Body of pancreas (tissue), 4 donors: ENCODE results near the gene TLCD2. TPM values are rescaled to one million over a fixed set of nuclear protein-coding genes. Genes with fewer than 3 reads are reported as not detected.
"Not testable (repeated sequence)": the region's sequence is repeated elsewhere in the genome, so short reads cannot be mapped to it uniquely, and the experiment has no call there.

Experiments used
- ATAC-seq: fragments of 150-250 bp; one replicate; pipeline ENCODE4 v1.9.1; 2016
- DNase-seq, 4 donors: peaks; one replicate each; pipeline ENCODE4 v3.0.0-alpha.2; 2019
- H3K27ac ChIP-seq, 4 donors: fragments of 200-600 bp; sonication (generic); 1 replicate in 3 of 4; 2 replicates in 1 of 4; pipeline versions ENCODE4 v1.5.1 to v1.6.1; 2016 to 2019; ENCODE audit warnings: mild to moderate bottlenecking in 1 of 4, mixed read lengths in 1 of 4, moderate library complexity in 1 of 4
- H3K27me3 ChIP-seq, 2 donors: fragments of 200-600 bp; sonication (generic); one replicate each; pipeline ENCODE4 v1.6.0; 2016; ENCODE audit warnings: mild to moderate bottlenecking in 1 of 2
- H3K36me3 ChIP-seq, 2 donors: fragments of 200-600 bp; sonication (generic); replicated peaks in 1 of 2; 2 replicates each; pipeline ENCODE4 v1.5.1; 2016; ENCODE audit warnings: low read depth in 2 of 2; ENCODE audit not compliant: insufficient read depth in 1 of 2
- H3K4me1 ChIP-seq: fragments of 200-600 bp; sonication (generic); one replicate; pipeline ENCODE4 v1.6.0; 2016
- H3K4me3 ChIP-seq, 2 donors: fragments of 200-600 bp; sonication (generic); 1 replicate in 1 of 2; 2 replicates in 1 of 2; pipeline ENCODE4 v1.5.1; 2016 to 2019
- H3K9me3 ChIP-seq, 3 donors: fragments of 200-600 bp; sonication (generic); 1 replicate in 2 of 3; 2 replicates in 1 of 3; pipeline ENCODE4 v1.5.1; 2016
- CTCF ChIP-seq, 7 experiments: fragments of 450-650 bp in 4 of 7; fragments of 200-600 bp in 3 of 7; sonication (generic) in 3 of 7; IDR thresholded peaks; one replicate each; pipeline ENCODE4 v1.5.1; 2016 to 2019; ENCODE audit warnings: antibody characterized with exemption in 7 of 7
- POLR2A ChIP-seq, 3 donors: fragments of 450-650 bp; IDR thresholded peaks; one replicate each; pipeline ENCODE4 v1.6.1; 2016; ENCODE audit warnings: antibody characterized with exemption in 3 of 3, mild to moderate bottlenecking in 2 of 3
- WGBS, 2 donors: methylation state at CpG; one replicate each; pipeline ENCODE4 v1.1.5; 2017; 5-methylcytosine and 5-hydroxymethylcytosine counted together
- intact Hi-C: fragments of 100-400 bp; cut with DNase I; formaldehyde crosslinking; loops from one replicate; pipeline ENCODE4 v1.15.1; 2023
- total RNA-seq, 2 donors: library from RNA; depleted of rRNA; stranded (reverse); fragments of >200 nt; gene quantifications; one replicate each; pipeline ENCODE4 v1.1.0, GENCODE V29; 2016

Gene TLCD2
- total RNA-seq, 2 donors from 2014 or later, result 1.6 to 2.6 TPM

- intact Hi-C loops, result no loop called here
- H3K4me3 ChIP-seq, result no peak overlapping the region
- ATAC-seq (no peak), DNase-seq (no peak)
- 63 to 65% methylated on average over 4 of the region's 4 CpGs for WGBS, 2 donors
- no peaks in the 10 kb centered on the region for H3K9me3 ChIP-seq
- H3K27ac ChIP-seq, result peak overlapping the region in 1 of 4 donors; percentile 2
- no peaks in the 10 kb centered on the region for H3K27me3 ChIP-seq
- no peak for TF ChIP-seq CTCF (IDR thresholded peaks at IDR 0.05)
- peak in 1 of 3 donors; percentile 3 for TF ChIP-seq POLR2A (IDR thresholded peaks at IDR 0.05)
- peaks cover 34% of the 10 kb centered on the region for H3K4me1 ChIP-seq
- peaks cover 0 to 2% of the 10 kb centered on the region in 2 donors for H3K36me3 ChIP-seq
These were observed 1.6 kb upstream of the TLCD2 start for GRCh38 chr17:1711804-1712203.

DNA sequence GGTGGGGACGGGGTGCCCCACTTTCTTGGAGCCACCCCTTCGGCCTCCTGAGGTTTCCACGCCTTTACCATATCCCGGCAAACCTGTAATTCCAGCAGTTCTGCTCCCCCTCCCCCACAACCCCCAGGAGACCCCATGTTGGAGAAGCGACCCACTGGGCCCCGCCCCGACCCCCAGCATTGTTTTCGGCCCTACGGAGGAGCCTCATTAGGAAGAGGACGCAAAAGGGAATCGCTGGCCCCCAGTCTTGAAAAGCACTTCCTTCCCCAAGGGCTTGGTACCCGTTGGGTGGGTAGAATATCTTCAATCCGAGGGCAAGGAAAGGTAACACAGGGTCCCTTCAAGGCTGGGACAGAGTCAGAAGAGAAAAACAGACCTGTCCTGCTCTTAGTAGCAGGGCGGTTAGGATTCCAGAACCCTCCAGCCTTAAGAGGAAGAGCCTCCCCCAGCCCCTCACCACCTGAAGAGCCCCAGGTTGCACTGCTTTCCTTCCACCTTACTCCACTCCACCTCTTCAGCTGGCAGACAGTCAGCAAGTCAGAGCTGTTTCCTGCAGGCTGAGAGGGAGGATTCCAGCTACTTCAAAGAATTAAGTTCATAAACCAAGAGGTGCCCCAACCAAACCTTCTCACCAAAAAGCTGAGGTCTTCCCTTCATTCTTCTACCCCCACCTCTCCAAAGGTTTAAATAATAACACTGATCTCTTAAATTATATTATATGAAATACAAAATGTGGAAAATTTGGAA lies 803 bp upstream of the TLCD2 start:
- Histone ChIP-seq H3K4me1 (peaks cover 34% of the 10 kb centered on the region), H3K27ac (peak overlapping the region; percentile 13 to 69 (median 54)), H3K27me3 (no peaks in the 10 kb centered on the region), H3K9me3 (no peaks in the 10 kb centered on the region), H3K4me3 (peak overlapping the region in 1 of 2 donors; percentile 74), H3K36me3 (peaks cover 0 to 2% of the 10 kb centered on the region in 2 donors)
- intact Hi-C loops, result no loop called here
- ATAC-seq, result no peak
- DNase-seq, result no peak
- TF ChIP-seq POLR2A (IDR thresholded peaks at IDR 0.05), result no peak
- TF ChIP-seq CTCF (IDR thresholded peaks at IDR 0.05), result no peak
- WGBS, 2 donors, result 35 to 37% methylated on average over 10 to 13 of the region's 14 CpGs

GRCh38 chr17:1709403-1709951 lies 700 bp downstream of the TLCD2 start:
- peak overlapping the region in 1 of 4 donors; percentile 49 for H3K27ac ChIP-seq
- 18 to 36% methylated on average over 11 to 14 of the region's 16 CpGs for WGBS, 2 donors
- DNase-seq (peak in 1 of 4 donors; percentile 23), ATAC-seq (no peak)
- peaks cover 0 to 2% of the 10 kb centered on the region in 2 donors for H3K36me3 ChIP-seq
- no peak for TF ChIP-seq POLR2A (IDR thresholded peaks at IDR 0.05)
- TF ChIP-seq CTCF (IDR thresholded peaks at IDR 0.05), result no peak
- intact Hi-C loops, result no loop called here
- peaks cover 26% of the 10 kb centered on the region for H3K4me1 ChIP-seq
- H3K4me3 ChIP-seq, result peak overlapping the region; percentile 52 to 74
- H3K27me3 ChIP-seq, result no peaks in the 10 kb centered on the region
- H3K9me3 ChIP-seq, result no peaks in the 10 kb centered on the region

DNA sequence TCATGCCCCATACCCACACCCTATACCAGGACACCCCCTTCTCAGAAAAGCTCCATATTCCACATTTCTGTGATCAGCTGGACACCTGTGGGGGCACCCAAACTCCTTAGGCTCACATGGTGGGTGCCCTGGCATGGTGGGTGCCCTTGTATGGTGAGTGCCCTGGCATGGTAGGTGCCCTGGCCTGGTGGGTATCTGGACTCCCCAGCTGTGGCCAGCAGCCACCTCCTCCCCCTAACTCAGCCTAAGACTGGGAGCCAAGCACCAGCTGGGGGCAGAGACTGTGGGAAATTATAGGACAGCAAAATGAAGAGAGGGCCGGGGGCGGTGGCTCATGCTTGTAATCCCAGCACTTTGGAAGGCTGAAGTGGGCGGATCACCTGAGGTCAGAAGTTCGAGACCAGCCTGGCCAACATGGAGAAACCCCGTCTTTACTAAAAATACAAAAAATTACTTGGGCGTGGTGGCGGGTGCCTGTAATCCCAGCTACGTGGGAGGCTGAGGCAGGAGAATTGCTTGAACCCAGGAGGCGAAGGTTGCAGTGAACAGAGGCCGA lies 1.3 kb downstream of the TLCD2 start:
- ATAC-seq, H3K4me3 ChIP-seq, H3K9me3 ChIP-seq, H3K36me3 ChIP-seq, H3K27ac ChIP-seq, DNase-seq, intact Hi-C loops, H3K27me3 ChIP-seq: not testable (repeated sequence)
- peaks cover 20% of the 10 kb centered on the region for H3K4me1 ChIP-seq
- 93 to 98% methylated on average over 10 of the region's 10 CpGs for WGBS, 2 donors

GRCh38 chr17:1707107-1707506 lies 3.1 kb downstream of the TLCD2 start:
- intact Hi-C loops, result no loop called here
- Histone ChIP-seq H3K4me3 (no peak overlapping the region), H3K27me3 (no peaks in the 10 kb centered on the region), H3K9me3 (no peaks in the 10 kb centered on the region), H3K4me1 (peaks cover 7% of the 10 kb centered on the region), H3K36me3 (peaks cover 0 to under 1% of the 10 kb centered on the region in 2 donors), H3K27ac (no peak overlapping the region)
- TF ChIP-seq CTCF (IDR thresholded peaks at IDR 0.05), result no peak
- WGBS, 2 donors, result 73 to 83% methylated on average over 5 of the region's 5 CpGs
- ATAC-seq, result no peak
- DNase-seq, result no peak
